GM19463 (cell line): ENCODE results near the gene LRP11.
"Not testable (repeated sequence)": the region's sequence is repeated elsewhere in the genome, so short reads cannot be mapped to it uniquely, and the experiment has no call there.

Source experiments
- ATAC-seq: cut with Tn5 transposase; IDR thresholded peaks from one replicate; pipeline ENCODE4 v1.9.1; 2021; ENCODE audit warnings: mild to moderate bottlenecking, moderate library complexity; ENCODE audit not compliant: unreplicated experiment

Gene LRP11

GRCh38 chr6:149863698-149864577, at the start of gene LRP11:
Gene LRP11, minus strand, starts transcription at chr6:149864359. Its CDS starts 339 bp downstream, at chr6:149864020.
- ATAC-seq: peak; percentile 78

DNA sequence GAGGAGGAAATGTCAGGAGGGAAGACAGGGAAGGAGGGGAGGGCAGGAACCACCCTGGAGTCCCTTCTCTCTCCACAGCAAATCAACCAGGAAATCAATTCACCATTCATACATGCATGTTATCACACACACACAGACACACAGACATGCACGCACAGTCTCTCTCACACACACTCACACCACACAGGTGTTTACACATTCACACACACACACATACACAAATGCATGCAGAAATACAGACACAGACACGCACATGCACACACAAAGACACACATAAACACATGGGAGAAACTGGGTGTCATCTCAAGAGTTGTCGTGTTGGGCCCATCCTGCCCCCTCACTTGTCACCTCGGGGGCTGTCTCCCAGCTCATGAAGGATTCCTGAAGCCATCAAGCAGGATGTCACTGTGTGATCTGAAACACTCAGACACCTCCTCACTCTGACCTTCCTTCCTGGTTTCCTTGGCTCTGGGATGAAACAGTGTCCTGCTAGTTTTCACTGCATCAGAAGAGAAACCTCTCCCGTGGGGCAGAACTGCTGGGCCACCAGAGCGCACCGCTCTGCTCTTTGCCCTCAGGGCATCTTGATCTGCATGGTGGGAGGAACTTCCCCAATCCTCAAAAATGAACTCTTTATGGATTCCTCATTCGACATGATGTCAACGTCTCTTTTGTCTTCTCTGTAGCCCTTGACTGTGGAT, 49.5 kb upstream of the LRP11 start:
- no peak for ATAC-seq

DNA sequence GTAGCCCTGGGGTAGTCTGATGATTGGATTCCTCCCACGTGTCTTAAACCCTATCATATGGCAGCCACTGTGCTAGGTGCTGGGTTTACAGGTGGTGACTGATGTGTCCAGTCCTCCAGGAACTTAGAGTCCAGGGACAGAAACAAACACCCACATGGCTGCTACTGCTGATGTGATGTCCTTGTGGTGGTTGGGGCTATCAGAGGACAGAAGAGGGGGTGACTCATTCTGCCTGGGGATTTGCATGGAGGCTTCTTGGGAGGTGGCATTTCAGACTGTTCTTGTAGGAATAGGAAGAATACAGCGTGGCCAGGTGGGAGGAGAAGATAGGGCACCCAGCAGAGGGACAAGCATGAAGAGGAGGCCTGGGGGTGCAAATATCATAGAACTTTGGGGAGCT, 48.9 kb upstream of the LRP11 start:
- no peak for ATAC-seq

- ATAC-seq: not testable (repeated sequence)
These were observed 48.5 kb upstream of the LRP11 start for GRCh38 chr6:149912680-149913079.

- no peak for ATAC-seq
These were observed 46.6 kb upstream of the LRP11 start for GRCh38 chr6:149910721-149911151.

- ATAC-seq: no peak
These were observed 45.7 kb upstream of the LRP11 start for GRCh38 chr6:149909701-149910470.

DNA sequence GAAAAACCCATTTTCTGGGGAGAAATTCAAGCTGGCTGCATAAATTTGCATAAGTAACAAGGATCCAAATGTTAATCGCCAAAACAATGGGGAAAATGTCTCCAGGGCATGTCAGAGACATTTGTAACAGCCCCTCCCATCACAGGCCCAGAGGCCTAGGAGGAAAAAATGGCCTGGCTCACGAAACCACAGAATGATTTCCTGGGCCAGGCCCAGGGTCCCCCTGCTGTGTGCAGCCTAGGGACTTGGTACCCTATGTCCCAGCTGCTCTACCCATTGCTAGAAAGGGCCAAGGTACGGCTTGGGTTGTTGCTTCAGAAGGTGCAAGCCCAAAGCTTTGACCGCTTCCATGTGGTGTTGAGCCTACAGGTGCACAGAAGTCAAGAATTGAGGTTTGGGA, 44.3 kb upstream of the LRP11 start:
- ATAC-seq: not testable (repeated sequence)

- no peak for ATAC-seq
These were observed 43.2 kb upstream of the LRP11 start for GRCh38 chr6:149907317-149907716.

- ATAC-seq: no peak
These were observed 42.2 kb upstream of the LRP11 start for GRCh38 chr6:149906405-149906804.

DNA sequence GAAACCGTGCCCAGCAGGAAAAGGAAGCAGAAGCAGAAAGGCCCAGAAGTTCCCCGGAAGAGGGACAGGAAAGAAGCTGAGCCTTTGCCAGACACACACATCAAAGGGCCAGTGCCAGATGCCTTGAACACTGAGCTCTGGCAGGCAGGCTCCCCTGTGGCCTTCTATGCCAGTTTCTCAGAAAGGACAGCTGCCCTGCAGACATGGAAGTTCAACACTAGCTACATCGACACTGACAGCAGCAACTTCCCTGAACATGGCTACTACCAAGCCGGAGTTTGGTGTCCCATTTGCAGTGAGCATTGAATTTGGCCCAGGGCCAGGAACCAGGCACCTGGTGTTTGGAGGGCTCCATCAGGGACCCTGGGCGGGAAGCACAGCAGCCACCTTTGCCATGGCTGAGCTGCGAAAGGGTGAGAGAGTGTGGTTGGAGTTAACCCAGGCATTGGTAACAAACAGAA, 41.8 kb upstream of the LRP11 start:
- ATAC-seq: no peak

GRCh38 chr6:149905371-149905910, 41.3 kb upstream of the LRP11 start:
- no peak for ATAC-seq

GRCh38 chr6:149904661-149905370, 40.7 kb upstream of the LRP11 start:
- ATAC-seq: no peak

GRCh38 chr6:149903938-149904611, 39.9 kb upstream of the LRP11 start:
- no peak for ATAC-seq

DNA sequence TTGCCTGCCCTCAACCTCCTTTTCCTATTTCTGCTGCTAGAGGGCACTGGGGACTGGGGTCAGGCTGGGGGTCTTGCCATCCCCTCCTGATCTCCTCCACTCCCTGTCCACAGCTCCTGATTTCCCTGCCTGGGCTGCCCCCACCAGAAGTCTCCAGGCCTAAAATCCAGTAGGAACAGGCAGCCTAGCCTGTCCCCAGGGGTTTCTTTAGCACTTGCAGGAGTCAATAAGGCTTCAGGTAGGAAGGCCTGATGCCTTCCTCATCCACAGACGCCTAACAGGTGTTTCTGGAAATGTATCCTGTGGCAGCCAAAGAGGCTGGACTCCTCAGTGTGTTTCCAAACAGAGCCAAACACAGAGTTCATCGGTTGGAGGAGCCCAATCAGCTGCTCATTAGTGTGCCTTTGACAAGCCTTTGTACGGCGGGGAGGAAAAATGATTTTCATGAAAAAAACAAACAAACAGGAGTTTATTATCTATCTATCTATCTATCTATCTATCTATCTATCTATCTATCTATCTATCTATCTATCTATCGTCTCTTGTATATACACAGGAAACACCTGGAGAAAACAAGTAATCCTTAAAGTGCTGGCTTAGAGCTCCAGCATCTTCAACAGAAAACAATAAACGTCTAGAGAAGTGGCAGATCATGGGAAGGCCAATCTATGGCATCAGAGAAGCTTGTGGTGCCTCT, 37.4 kb upstream of the LRP11 start:
- ATAC-seq: no peak

DNA sequence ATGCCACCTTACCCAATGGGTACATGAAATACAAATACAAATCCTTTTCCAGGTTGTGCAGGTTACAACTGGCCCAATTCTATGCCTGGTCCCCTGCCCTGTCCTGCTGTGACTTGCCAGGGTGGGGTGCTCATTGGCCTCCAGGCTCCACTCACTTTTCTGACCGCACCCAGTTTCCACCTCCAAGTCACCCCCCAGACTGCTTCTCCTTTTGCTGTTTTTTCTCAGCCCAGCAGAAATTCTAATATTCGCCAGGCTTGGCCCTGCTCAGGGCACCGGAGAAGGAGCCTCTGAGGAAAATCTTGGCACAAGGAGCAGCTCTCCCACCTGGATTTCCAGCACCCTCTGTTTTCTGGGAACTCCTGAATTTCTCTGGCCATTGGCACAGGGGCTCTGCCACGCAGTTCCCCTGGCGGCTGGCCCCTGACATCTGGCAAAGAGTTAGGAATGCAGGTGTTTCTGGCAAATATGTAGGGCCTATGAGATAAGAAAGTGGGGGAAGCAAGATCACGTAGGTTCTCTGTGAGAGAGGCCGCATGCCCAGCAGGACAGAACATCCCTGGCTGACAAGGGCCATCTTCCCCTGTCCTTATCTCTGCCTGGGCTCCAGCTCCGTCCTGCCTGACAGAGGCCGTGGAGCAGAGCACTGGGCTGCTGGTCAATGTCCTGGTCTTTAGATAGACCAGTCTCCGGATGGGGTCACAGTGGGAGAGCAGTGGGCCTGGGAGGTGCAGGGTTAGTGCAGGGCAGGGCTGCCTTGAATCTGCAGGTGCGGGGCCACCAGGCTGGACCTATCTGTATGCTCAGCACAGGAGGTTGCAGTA, 36.7 kb upstream of the LRP11 start:
- no peak for ATAC-seq

DNA sequence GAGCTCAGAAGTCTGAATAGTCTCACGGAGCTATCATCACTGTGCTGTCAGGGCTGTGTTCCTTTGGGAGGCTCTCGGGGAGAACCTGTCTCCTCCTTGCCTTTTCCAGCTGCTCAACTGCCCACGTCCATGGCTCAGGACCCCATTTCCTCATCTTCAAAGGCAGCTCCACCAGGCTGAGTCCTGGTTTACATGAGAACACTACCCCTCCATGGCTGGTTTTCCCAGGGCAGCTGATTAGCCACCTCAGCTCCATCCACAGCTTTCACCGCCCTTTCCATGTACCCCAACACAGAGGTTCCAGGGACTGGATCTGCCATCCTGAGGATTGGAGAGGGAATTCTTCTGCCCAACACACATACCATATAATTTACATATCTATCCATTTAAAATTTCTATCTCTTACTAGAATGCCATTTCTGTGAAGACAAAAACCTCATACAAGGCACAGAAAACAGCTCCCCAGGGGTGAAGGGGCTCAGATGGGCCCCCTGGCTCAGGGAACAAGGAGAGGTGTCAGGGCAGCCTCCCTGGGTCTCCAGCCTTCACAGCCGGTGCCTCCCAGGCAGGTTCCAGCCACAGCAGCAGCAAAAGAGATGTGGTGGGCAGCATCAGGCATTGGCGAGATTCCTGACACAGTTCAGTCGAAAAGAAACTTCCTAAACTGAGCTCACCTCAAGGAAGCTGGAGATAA, 35.9 kb upstream of the LRP11 start:
- no peak for ATAC-seq

DNA sequence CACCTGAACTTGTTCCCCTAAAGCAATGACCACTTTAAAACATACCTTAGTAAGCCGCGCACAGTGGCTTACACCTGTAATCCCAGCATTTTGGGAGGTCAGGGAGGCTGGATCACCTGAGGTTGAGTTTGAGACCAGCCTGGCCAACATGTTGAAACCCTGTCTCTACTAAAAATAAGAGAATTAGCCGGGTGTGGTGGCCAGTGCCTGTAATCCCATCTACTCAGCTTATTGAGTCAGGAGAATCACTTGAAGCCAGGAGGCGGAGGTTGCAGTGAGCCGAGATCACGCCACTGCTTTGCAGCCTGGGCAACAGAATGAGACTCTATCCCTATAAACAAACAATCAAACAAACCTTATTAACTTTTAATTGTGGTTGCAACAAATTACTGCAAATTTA, 35.3 kb upstream of the LRP11 start:
- no peak for ATAC-seq

- no peak for ATAC-seq
These were observed 34.8 kb upstream of the LRP11 start for GRCh38 chr6:149898966-149899365.
